Stimulated activated naive CD8-positive, alpha-beta T cell treated with anti-CD3 and anti-CD28 coated beads, Interleukin-15, Interleukin-2, amounts not matched to agents 100 ng/mL and 50 ng/mL, for 24 hours (primary cell): ENCODE data around the gene SEPHS2.
"Not testable (repeated sequence)": the region's sequence is repeated elsewhere in the genome, so short reads cannot be mapped to it uniquely, and the experiment has no call there.

Source experiments
- H3K27ac Mint-ChIP-seq: one replicate; pipeline ENCODE4 v1.8.0; 2021; ENCODE audit warnings: mild to moderate bottlenecking, mixed read lengths
- H3K27me3 Mint-ChIP-seq: one replicate; pipeline ENCODE4 v1.8.0; 2021; ENCODE audit warnings: mixed read lengths
- H3K36me3 Mint-ChIP-seq: one replicate; pipeline ENCODE4 v1.8.0; 2021; ENCODE audit warnings: low read depth, mixed read lengths
- H3K4me1 Mint-ChIP-seq: one replicate; pipeline ENCODE4 v1.8.0; 2021; ENCODE audit warnings: low read depth, mixed read lengths
- H3K4me3 Mint-ChIP-seq: one replicate; pipeline ENCODE4 v1.8.0; 2021; ENCODE audit warnings: mild to moderate bottlenecking, mixed read lengths
- H3K9me3 Mint-ChIP-seq: one replicate; pipeline ENCODE4 v1.8.0; 2021; ENCODE audit warnings: mixed read lengths

Gene SEPHS2

GRCh38 chr16:30401768-30402425 is 43.8 kb downstream of the SEPHS2 start:
- H3K4me3 Mint-ChIP-seq = peak overlapping the region; percentile 31
- H3K27me3 Mint-ChIP-seq = no peaks in the 10 kb centered on the region
- H3K9me3 Mint-ChIP-seq = no peaks in the 10 kb centered on the region
- H3K4me1 Mint-ChIP-seq = peaks cover 46% of the 10 kb centered on the region
- H3K27ac Mint-ChIP-seq = peak overlapping the region; percentile 39
- peaks cover 16% of the 10 kb centered on the region for H3K36me3 Mint-ChIP-seq

- Mint-ChIP-seq H3K4me1 (peaks cover 53% of the 10 kb centered on the region), H3K27ac (peak overlapping the region; percentile 93), H3K9me3 (no peaks in the 10 kb centered on the region), H3K4me3 (peak overlapping the region; percentile 86), H3K36me3 (peaks cover 18% of the 10 kb centered on the region), H3K27me3 (no peaks in the 10 kb centered on the region)
Observed at GRCh38 chr16:30399435-30400186, 46.1 kb downstream of the SEPHS2 start.

- H3K27me3 Mint-ChIP-seq = no peaks in the 10 kb centered on the region
- H3K4me3 Mint-ChIP-seq = peak overlapping the region; percentile 39
- H3K27ac Mint-ChIP-seq = no peak overlapping the region
- H3K9me3 Mint-ChIP-seq = no peaks in the 10 kb centered on the region
- H3K36me3 Mint-ChIP-seq = peaks cover 18% of the 10 kb centered on the region
- peaks cover 57% of the 10 kb centered on the region for H3K4me1 Mint-ChIP-seq
Observed at GRCh38 chr16:30398661-30399434, 46.8 kb downstream of the SEPHS2 start.

DNA sequence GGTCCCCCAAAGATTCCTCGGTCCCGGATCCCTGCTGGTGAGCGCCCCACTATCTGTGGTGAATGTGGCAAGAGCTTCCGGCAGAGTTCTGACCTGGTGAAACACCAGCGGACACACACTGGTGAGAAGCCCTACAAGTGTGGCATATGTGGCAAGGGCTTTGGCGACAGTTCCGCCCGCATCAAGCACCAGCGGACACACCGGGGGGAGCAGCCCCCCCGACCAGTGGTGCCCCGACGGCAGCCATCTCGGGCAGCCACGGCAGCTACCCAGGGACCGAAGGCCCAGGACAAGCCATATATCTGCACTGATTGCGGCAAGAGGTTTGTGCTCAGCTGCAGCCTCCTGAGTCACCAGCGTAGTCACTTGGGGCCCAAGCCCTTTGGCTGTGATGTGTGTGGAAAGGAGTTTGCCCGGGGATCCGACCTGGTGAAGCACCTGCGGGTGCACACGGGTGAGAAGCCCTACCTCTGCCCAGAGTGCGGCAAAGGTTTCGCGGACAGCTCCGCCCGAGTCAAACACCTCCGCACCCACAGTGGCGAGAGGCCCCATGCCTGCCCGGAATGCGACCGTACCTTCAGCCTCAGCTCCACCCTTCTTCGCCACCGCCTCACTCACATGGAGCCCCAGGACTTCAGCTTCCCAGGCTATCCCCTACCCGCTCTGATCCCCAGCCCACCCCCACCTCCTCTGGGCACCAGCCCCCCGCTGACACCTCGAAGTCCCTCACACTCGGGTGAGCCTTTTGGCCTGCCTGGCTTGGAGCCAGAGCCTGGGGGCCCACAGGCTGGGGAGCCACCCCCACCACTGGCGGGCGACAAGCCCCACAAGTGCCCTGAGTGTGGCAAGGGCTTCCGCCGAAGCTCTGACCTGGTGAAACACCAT is 47.7 kb downstream of the SEPHS2 start:
- Mint-ChIP-seq H3K4me1 (peaks cover 57% of the 10 kb centered on the region), H3K27ac (no peak overlapping the region), H3K36me3 (peaks cover 18% of the 10 kb centered on the region), H3K27me3 (no peaks in the 10 kb centered on the region), H3K9me3 (no peaks in the 10 kb centered on the region), H3K4me3 (no peak overlapping the region)

DNA sequence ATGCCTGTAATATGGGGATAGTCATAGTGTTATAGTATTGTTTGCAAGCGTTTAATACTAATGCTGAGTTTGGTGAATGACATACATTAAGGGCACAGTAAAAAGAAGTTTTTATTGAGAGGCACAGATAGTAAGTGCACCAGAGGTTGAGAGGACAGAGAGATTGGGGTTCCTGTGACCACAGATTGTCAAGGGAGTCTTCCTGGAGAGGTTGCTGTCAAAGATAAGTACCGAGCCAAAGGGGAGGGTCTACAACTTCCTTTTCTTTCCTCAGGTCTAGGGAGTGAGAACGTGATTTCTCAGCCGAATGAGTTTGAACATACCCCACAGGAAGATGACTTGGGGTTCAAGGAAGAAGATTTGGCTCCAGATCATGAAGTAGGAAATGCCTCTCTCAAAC is 48.6 kb downstream of the SEPHS2 start:
- Mint-ChIP-seq H3K36me3 (peaks cover 18% of the 10 kb centered on the region), H3K9me3 (no peaks in the 10 kb centered on the region), H3K4me1 (peaks cover 57% of the 10 kb centered on the region), H3K4me3 (peak overlapping the region; percentile 98), H3K27ac (no peak overlapping the region), H3K27me3 (no peaks in the 10 kb centered on the region)

- Mint-ChIP-seq H3K36me3 (peaks cover 18% of the 10 kb centered on the region), H3K4me3 (peak overlapping the region; percentile 98), H3K4me1 (peaks cover 56% of the 10 kb centered on the region)
- not testable (repeated sequence) for H3K9me3 Mint-ChIP-seq, H3K27me3 Mint-ChIP-seq, H3K27ac Mint-ChIP-seq
Observed at GRCh38 chr16:30396627-30397026, 49.0 kb downstream of the SEPHS2 start.

GRCh38 chr16:30395992-30396585 is 49.6 kb downstream of the SEPHS2 start:
- Mint-ChIP-seq H3K4me3 (peak overlapping the region; percentile 98), H3K27ac (peak overlapping the region; percentile 67), H3K9me3 (no peaks in the 10 kb centered on the region), H3K4me1 (peaks cover 50% of the 10 kb centered on the region), H3K36me3 (peaks cover 18% of the 10 kb centered on the region), H3K27me3 (no peaks in the 10 kb centered on the region)

DNA sequence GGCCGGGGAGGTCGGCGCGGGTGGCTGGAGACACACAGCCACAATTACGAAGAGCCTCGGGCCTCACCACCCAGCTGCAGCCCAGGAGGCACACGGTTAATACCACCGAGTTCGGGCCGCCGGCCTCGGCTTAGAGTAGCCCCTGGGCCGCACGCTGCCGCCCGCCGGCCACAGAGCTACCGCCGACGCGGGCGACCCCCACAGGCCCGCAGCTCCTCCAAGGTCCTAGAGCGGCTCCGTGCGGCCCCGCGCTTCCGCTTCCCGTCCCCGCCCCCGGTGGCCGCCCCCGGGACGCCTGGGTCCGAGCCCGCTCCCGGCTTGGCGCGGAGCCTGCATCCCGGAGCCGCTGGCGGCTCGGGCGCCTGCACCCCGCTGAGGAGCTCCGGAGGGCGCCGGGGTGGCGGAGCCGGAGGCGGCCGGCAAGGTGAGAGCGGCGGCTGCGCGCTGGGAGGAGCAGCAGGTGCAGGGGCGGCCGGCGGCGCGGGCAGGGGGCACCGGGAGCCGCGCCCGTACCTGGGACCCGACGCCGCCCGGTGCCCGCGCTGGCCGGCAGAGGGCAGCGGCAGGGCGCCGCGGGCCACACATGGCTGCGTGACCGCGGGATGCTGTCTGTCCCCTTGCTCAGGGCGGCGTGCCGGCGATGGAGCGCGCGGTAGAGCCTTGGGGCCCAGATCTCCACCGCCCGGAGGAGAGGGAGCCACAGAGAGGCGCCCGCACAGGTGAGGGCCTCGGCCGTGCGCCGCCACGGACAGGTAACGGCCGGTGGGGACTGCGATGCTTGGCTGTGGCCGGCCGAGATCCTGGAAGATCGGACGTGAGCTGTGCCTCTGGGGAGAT is 50.3 kb downstream of the SEPHS2 start, which contains the start of gene ZNF48:
TSS of gene ZNF48 (plus strand) at position 266 of the 837 bp plus-strand sequence. CDS start at position 641, 375 bp downstream.
- Mint-ChIP-seq H3K36me3 (peaks cover 18% of the 10 kb centered on the region), H3K9me3 (no peaks in the 10 kb centered on the region), H3K4me1 (peaks cover 44% of the 10 kb centered on the region), H3K27me3 (no peaks in the 10 kb centered on the region), H3K4me3 (peak within 1 kb of the TSS; percentile 98), H3K27ac (peak within 1 kb of the TSS; percentile 86)

GRCh38 chr16:30394592-30395154 is 51.0 kb downstream of the SEPHS2 start:
- H3K9me3 Mint-ChIP-seq = no peaks in the 10 kb centered on the region
- peaks cover 18% of the 10 kb centered on the region for H3K36me3 Mint-ChIP-seq
- no peaks in the 10 kb centered on the region for H3K27me3 Mint-ChIP-seq
- peak overlapping the region; percentile 98 for H3K4me3 Mint-ChIP-seq
- peak overlapping the region; percentile 86 for H3K27ac Mint-ChIP-seq
- H3K4me1 Mint-ChIP-seq = peaks cover 37% of the 10 kb centered on the region
